ENCODE results near the gene SUMF1. TPM values are rescaled to one million over a fixed set of nuclear protein-coding genes. Genes with fewer than 3 reads are reported as not detected.

SUMF1 gene
- polyA plus RNA-seq, 1 donor (not counting 4 experiments of a cell fraction or from before 2014, with no cell fraction given), result 36.1 TPM

- H3K4me3 ChIP-seq (ENCODE audit: control insufficient read depth in 2 of 3, extremely low read depth in 1 of 3, insufficient read depth in 2 of 3, low read depth in 1 of 3, low read length in 3 of 3), result no peak overlapping the region
- TF ChIP-seq CTCF (optimal IDR thresholded peaks at IDR 0.05 in 1 of 3, IDR thresholded peaks at IDR 0.05 in 1 of 3, conservative IDR thresholded peaks at IDR 0.05 in 1 of 3; ENCODE audit: extremely low read depth in 1 of 3, insufficient read depth in 2 of 3, low read length in 3 of 3), result no peak
- TF ChIP-seq EZH2 (IDR thresholded peaks at IDR 0.05; ENCODE audit: low read length), result no peak
- FAIRE-seq, result no peak
- no peaks in the 10 kb centered on the region for H3K9me3 ChIP-seq (ENCODE audit: control insufficient read depth, low read depth, low read length)
- H3K27ac ChIP-seq (ENCODE audit: control insufficient read depth, insufficient read depth, low read length), result no peak overlapping the region
- no peak overlapping the region for H2AFZ ChIP-seq (ENCODE audit: control insufficient read depth, low read length)
- no peak for DNase-seq (ENCODE audit: low read depth, low spot score)
- no peak overlapping the region for H3K4me2 ChIP-seq (ENCODE audit: control insufficient read depth, extremely low read depth, insufficient read depth, low read depth, low read length)
- no peaks in the 10 kb centered on the region for H3K79me2 ChIP-seq (ENCODE audit: control insufficient read depth, insufficient read depth, low read length)
- no peaks in the 10 kb centered on the region for H3K9me1 ChIP-seq (ENCODE audit: control insufficient read depth, extremely low read depth, insufficient read depth, low read length)
- H3K27me3 ChIP-seq (ENCODE audit: control insufficient read depth, extremely low read depth, insufficient read depth, low read length), result no peaks in the 10 kb centered on the region
- H3K4me1 ChIP-seq (ENCODE audit: control insufficient read depth, extremely low read depth, insufficient read depth, low read length), result peaks cover 4% of the 10 kb centered on the region
- H4K20me1 ChIP-seq (ENCODE audit: control insufficient read depth, extremely low read depth, insufficient read depth, low read length), result no peaks in the 10 kb centered on the region
- H3K36me3 ChIP-seq (ENCODE audit: control insufficient read depth in 2 of 2, extremely low read depth in 1 of 2, insufficient read depth in 2 of 2, low read length in 2 of 2), result peaks cover 0 to 2% of the 10 kb centered on the region in 2 experiments
- dilution Hi-C loops (cut with MboI; ENCODE audit: extremely low pct_ligation_motif_present, low sequenced_read_pairs), result no loop called here
- H3K9ac ChIP-seq (ENCODE audit: control insufficient read depth, extremely low read depth, insufficient read depth, low read length), result no peak overlapping the region
Measured at GRCh38 chr3:4410606-4411005, 56.5 kb downstream of the SUMF1 start.

- H3K4me1 ChIP-seq (ENCODE audit: control insufficient read depth, extremely low read depth, insufficient read depth, low read length), result peaks cover 4% of the 10 kb centered on the region
- FAIRE-seq (no peak), DNase-seq (ENCODE audit: low read depth, low spot score) (no peak)
- TF ChIP-seq CTCF (optimal IDR thresholded peaks at IDR 0.05 in 1 of 3, IDR thresholded peaks at IDR 0.05 in 1 of 3, conservative IDR thresholded peaks at IDR 0.05 in 1 of 3; ENCODE audit: extremely low read depth in 1 of 3, insufficient read depth in 2 of 3, low read length in 3 of 3) (no peak), EZH2 (IDR thresholded peaks at IDR 0.05; ENCODE audit: low read length) (no peak)
- H3K27ac ChIP-seq (ENCODE audit: control insufficient read depth, insufficient read depth, low read length), result no peak overlapping the region
- no peak overlapping the region for H3K4me2 ChIP-seq (ENCODE audit: control insufficient read depth, extremely low read depth, insufficient read depth, low read depth, low read length)
- H3K36me3 ChIP-seq (ENCODE audit: control insufficient read depth in 2 of 2, extremely low read depth in 1 of 2, insufficient read depth in 2 of 2, low read length in 2 of 2), result peaks cover 0 to 2% of the 10 kb centered on the region in 2 experiments
- no peaks in the 10 kb centered on the region for H4K20me1 ChIP-seq (ENCODE audit: control insufficient read depth, extremely low read depth, insufficient read depth, low read length)
- H3K9ac ChIP-seq (ENCODE audit: control insufficient read depth, extremely low read depth, insufficient read depth, low read length), result no peak overlapping the region
- H2AFZ ChIP-seq (ENCODE audit: control insufficient read depth, low read length), result no peak overlapping the region
- no peaks in the 10 kb centered on the region for H3K27me3 ChIP-seq (ENCODE audit: control insufficient read depth, extremely low read depth, insufficient read depth, low read length)
- no peaks in the 10 kb centered on the region for H3K9me3 ChIP-seq (ENCODE audit: control insufficient read depth, low read depth, low read length)
- H3K9me1 ChIP-seq (ENCODE audit: control insufficient read depth, extremely low read depth, insufficient read depth, low read length), result no peaks in the 10 kb centered on the region
- no peak overlapping the region for H3K4me3 ChIP-seq (ENCODE audit: control insufficient read depth in 2 of 3, extremely low read depth in 1 of 3, insufficient read depth in 2 of 3, low read depth in 1 of 3, low read length in 3 of 3)
- no peaks in the 10 kb centered on the region for H3K79me2 ChIP-seq (ENCODE audit: control insufficient read depth, insufficient read depth, low read length)
- dilution Hi-C loops (cut with MboI; ENCODE audit: extremely low pct_ligation_motif_present, low sequenced_read_pairs), result no loop called here
Measured at GRCh38 chr3:4409971-4410573, 57.0 kb downstream of the SUMF1 start.

Measured in keratinocyte (primary cell).